ENCODE measurements around the gene FBXL17. TPM values are rescaled to one million over a fixed set of nuclear protein-coding genes. Genes with fewer than 3 reads are reported as not detected.

FBXL17 gene
- total RNA-seq, 2 donors from 2014 or later = 24.8 to 58.2 TPM

DNA sequence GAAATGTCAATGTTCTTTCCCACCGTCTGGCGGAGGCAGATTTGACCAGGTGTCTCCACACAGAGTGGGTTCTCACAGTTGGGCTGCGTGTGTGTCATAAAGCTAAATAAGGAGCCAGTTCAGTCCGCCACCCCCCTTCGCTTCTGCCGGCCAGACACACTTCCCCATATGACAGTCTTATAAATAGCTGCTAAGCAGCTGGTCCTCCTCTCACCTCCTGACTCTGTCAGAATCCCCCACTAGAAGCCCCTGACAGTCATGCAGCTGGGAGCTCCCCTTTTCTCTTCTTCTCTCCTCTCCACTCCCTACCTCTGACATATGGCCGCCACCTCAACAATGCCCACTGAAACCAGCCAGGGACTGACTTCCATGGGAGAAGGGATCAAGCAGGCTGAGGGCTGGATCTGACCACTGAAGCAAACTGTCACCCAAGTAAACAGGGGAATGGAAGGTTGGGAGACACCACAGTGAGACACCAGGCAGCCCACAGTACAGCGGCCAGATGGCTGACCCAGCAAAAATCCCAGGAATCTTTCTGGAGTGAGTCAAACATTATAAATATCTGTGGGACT lies 569.2 kb downstream of the FBXL17 start:
- H3K9me3 ChIP-seq = no peaks in the 10 kb centered on the region
- no peaks in the 10 kb centered on the region for H3K36me3 ChIP-seq
- ATAC-seq (ENCODE audit: insufficient number of reproducible peaks, low FRiP score, low read depth) (no peak), DNase-seq (ENCODE audit: low spot score) (no peak)
- TF ChIP-seq, protein P1, sequence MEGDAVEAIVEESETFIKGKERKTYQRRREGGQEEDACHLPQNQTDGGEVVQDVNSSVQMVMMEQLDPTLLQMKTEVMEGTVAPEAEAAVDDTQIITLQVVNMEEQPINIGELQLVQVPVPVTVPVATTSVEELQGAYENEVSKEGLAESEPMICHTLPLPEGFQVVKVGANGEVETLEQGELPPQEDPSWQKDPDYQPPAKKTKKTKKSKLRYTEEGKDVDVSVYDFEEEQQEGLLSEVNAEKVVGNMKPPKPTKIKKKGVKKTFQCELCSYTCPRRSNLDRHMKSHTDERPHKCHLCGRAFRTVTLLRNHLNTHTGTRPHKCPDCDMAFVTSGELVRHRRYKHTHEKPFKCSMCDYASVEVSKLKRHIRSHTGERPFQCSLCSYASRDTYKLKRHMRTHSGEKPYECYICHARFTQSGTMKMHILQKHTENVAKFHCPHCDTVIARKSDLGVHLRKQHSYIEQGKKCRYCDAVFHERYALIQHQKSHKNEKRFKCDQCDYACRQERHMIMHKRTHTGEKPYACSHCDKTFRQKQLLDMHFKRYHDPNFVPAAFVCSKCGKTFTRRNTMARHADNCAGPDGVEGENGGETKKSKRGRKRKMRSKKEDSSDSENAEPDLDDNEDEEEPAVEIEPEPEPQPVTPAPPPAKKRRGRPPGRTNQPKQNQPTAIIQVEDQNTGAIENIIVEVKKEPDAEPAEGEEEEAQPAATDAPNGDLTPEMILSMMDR (IDR thresholded peaks at IDR 0.05) = no peak
- H3K4me3 ChIP-seq = no peak overlapping the region
- no peaks in the 10 kb centered on the region for H3K4me1 ChIP-seq (ENCODE audit: control insufficient read depth in 1 of 2, low read depth in 2 of 2)
- H3K27ac ChIP-seq = no peak overlapping the region
- no peaks in the 10 kb centered on the region for H3K27me3 ChIP-seq (replicated peaks; ENCODE audit: insufficient read depth)

DNA sequence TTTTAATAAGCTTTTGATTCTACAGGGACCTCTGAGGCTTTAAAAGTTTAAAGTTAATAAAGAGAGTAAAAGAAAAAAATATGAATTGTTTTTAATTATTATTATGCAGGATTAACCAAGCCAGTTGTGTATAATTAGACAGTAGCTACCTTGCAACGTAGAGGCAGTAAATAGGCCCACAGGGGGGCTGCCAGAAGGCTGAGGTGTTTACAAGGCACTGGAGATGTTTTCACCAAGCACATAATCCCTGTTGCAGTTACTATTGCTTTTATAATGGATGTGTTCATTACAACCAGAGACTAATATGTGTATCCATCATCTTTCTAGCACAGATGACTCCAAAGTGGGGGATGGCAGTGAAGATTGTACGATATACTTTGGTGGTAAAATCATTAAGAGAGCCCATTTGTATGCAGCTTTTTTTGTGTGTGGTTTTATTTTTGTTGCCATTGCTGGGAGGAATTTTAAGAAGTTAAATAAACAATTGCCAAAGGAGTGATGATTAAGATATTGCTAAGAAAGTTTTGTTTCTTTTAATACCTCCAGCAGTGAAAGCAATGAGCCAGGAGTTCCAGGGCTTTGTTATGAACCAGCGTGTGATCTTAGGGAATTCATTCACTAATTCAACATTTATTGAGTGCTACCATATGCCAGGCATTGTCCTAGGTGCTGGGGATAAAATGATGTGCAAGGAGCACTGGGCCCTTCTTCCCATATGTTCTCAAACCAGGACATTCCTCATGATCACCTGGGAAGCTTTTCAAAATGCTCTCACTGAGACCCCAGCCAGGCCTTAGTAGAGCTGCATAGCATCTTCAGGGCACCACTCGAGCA lies 572.5 kb downstream of the FBXL17 start:
- TF ChIP-seq, protein P1 (IDR thresholded peaks at IDR 0.05) = no peak
- no peak overlapping the region for H3K27ac ChIP-seq
- no peak for ATAC-seq (ENCODE audit: insufficient number of reproducible peaks, low FRiP score, low read depth)

More for the DNA sequence above, 572.5 kb downstream of the FBXL17 start:
- H3K9me3 ChIP-seq = no peaks in the 10 kb centered on the region
- no peaks in the 10 kb centered on the region for H3K4me1 ChIP-seq (ENCODE audit: control insufficient read depth in 1 of 2, low read depth in 2 of 2)
- no peaks in the 10 kb centered on the region for H3K36me3 ChIP-seq
- H3K4me3 ChIP-seq = no peak overlapping the region
- H3K27me3 ChIP-seq (replicated peaks; ENCODE audit: insufficient read depth) = no peaks in the 10 kb centered on the region
- DNase-seq (ENCODE audit: low spot score) = no peak
